Adrenal gland (tissue), 5 donors: ENCODE results near the gene DSCAML1.

Experiments
- CTCF ChIP-seq, 6 experiments: fragments of 450-650 bp in 4 of 6; fragments of 200-600 bp in 2 of 6; sonication (generic) in 1 of 6; IDR thresholded peaks; 1 replicate in 5 of 6; 2 replicates in 1 of 6; pipeline versions ENCODE4 v1.5.1 to v1.8.0; 2016 to 2021; ENCODE audit warnings: antibody characterized with exemption in 6 of 6, mild to moderate bottlenecking in 2 of 6, moderate library complexity in 1 of 6
- POLR2A ChIP-seq, 2 donors: fragments of 450-650 bp; IDR thresholded peaks; one replicate each; pipeline ENCODE4 v1.6.1; 2017; ENCODE audit warnings: antibody characterized with exemption in 2 of 2, mild to moderate bottlenecking in 2 of 2, moderate library complexity in 1 of 2
- donor health status: DM: no; HTN: no; CAD: no.

GRCh38 chr11:117792241-117792640, 4.8 kb downstream of the DSCAML1 start:
- TF ChIP-seq POLR2A (IDR thresholded peaks at IDR 0.05) (no peak), CTCF (IDR thresholded peaks at IDR 0.05) (no peak)
